SK-N-SH (cell line): ENCODE data around the gene RAB40C. TPM values are rescaled to one million over a fixed set of nuclear protein-coding genes. Genes with fewer than 3 reads are reported as not detected.

ENCODE experiments used
- CTCF ChIA-PET: fragments of 300-600, 350-600 bp; formaldehyde crosslinking; extraction: SDS; loops from one replicate; lab custom pipeline; 2021; lab: Yijun Ruan, JAX
- POLR2A ChIA-PET: fragments of 350-600 bp; sonication (Branson Sonifier 250); formaldehyde crosslinking; extraction: SDS; loops from one replicate; lab custom pipeline; 2020; ENCODE audit warnings: antibody characterized with exemption, inconsistent platforms; lab: Yijun Ruan, JAX
- DNase-seq: peaks from one replicate; pipeline ENCODE4 v3.0.0; 2012
- H2AFZ ChIP-seq: fragments of 200-600 bp; sonication (generic); 2 replicates; pipeline ENCODE4 v1.8.1; 2016; ENCODE audit warnings: antibody characterized with exemption, mild to moderate bottlenecking, low read depth
- H3F3A ChIP-seq: fragments of 200-600 bp; sonication (generic); replicated peaks from 2 replicates; pipeline ENCODE3; 2016; ENCODE audit warnings: antibody characterized with exemption, mild to moderate bottlenecking; ENCODE audit not compliant: insufficient read depth
- H3K27ac ChIP-seq, 2 experiments: fragments of 200-500 bp in 1 of 2; fragments of 200-600 bp in 1 of 2; sonication (Bioruptor generic) in 1 of 2; sonication (generic), shearing (Covaris generic) in 1 of 2; 2 replicates each; pipeline versions ENCODE4 v1.5.1 to v1.6.1; 2014 to 2016; ENCODE audit warnings: low read depth in 2 of 2, inconsistent platforms in 1 of 2, low read length in 1 of 2, mild to moderate bottlenecking in 1 of 2, mixed read lengths in 1 of 2
- H3K27me3 ChIP-seq: fragments of 200-600 bp; sonication (generic), shearing (Covaris generic); 2 replicates; pipeline ENCODE4 v1.6.1; 2016; ENCODE audit warnings: mixed run types; ENCODE audit not compliant: insufficient read depth
- H3K36me3 ChIP-seq, 2 experiments: fragments of 200-500 bp in 1 of 2; fragments of 200-600 bp in 1 of 2; sonication (Bioruptor generic) in 1 of 2; sonication (generic) in 1 of 2; replicated peaks in 1 of 2; 2 replicates each; pipeline versions ENCODE3 to v1.5.1; 2014 to 2016; ENCODE audit warnings: low read length in 1 of 2, mild to moderate bottlenecking in 1 of 2; ENCODE audit not compliant: insufficient read depth in 2 of 2, control insufficient read depth in 1 of 2
- H3K4me1 ChIP-seq, 2 experiments: fragments of 200-500 bp in 1 of 2; fragments of 200-600 bp in 1 of 2; sonication (Bioruptor generic) in 1 of 2; sonication (generic), shearing (Covaris generic) in 1 of 2; 2 replicates each; pipeline versions ENCODE4 v1.5.1 to v1.6.1; 2014 to 2016; ENCODE audit warnings: low read depth in 1 of 2, low read length in 1 of 2, mixed run types in 1 of 2; ENCODE audit not compliant: insufficient read depth in 2 of 2, control insufficient read depth in 1 of 2
- H3K4me2 ChIP-seq: fragments of 200-600 bp; sonication (generic), shearing (Covaris generic); 2 replicates; pipeline ENCODE4 v1.6.1; 2017; ENCODE audit warnings: mixed run types
- H3K4me3 ChIP-seq, 2 experiments: fragments of 200-500 bp in 1 of 2; fragments of 200-600 bp in 1 of 2; sonication (Bioruptor generic) in 1 of 2; sonication (generic), shearing (Covaris generic) in 1 of 2; 2 replicates each; pipeline versions ENCODE4 v1.5.1 to v1.8.1; 2014 to 2016; ENCODE audit warnings: low read depth in 2 of 2, inconsistent platforms in 1 of 2, low read length in 1 of 2, mild to moderate bottlenecking in 1 of 2, mixed read lengths in 1 of 2, moderate library complexity in 1 of 2
- H3K79me2 ChIP-seq: fragments of 200-600 bp; sonication (generic); 2 replicates; pipeline ENCODE4 v1.8.1; 2017; ENCODE audit warnings: mild to moderate bottlenecking; ENCODE audit not compliant: insufficient read depth
- H3K9ac ChIP-seq: fragments of 200-600 bp; sonication (generic); 2 replicates; pipeline ENCODE4 v1.6.1; 2017; ENCODE audit warnings: mixed run types
- H3K9me2 ChIP-seq: fragments of 200-600 bp; sonication (generic); 2 replicates; pipeline ENCODE4 v1.6.1; 2017; ENCODE audit warnings: mixed run types
- H3K9me3 ChIP-seq: fragments of 200-600 bp; sonication (generic); 2 replicates; pipeline ENCODE4 v1.6.1; 2017; ENCODE audit warnings: mixed run types, mild to moderate bottlenecking, moderate library complexity
- H4K20me1 ChIP-seq: fragments of 200-600 bp; sonication (generic); 2 replicates; pipeline ENCODE4 v1.6.1; 2017; ENCODE audit warnings: mild to moderate bottlenecking, mixed run types; ENCODE audit not compliant: insufficient read depth
- CHD2 ChIP-seq: fragments of 150-350 bp; IDR thresholded peaks from 2 replicates; pipeline ENCODE4 v1.6.1; 2018; ENCODE audit warnings: low read length; ENCODE audit not compliant: partially characterized antibody
- EP300 ChIP-seq, 2 experiments: IDR thresholded peaks; 2 replicates each; pipeline versions ENCODE4 v1.4.0 to v1.6.1; 2012; ENCODE audit warnings: borderline replicate concordance in 1 of 2, low read depth in 1 of 2, low read length in 1 of 2
- EZH2phosphoT487 ChIP-seq: fragments of 200-600 bp; sonication (generic); IDR thresholded peaks from 2 replicates; pipeline ENCODE4 v1.6.1; 2017; ENCODE audit warnings: low read depth, mixed run types, mild to moderate bottlenecking, antibody characterized with exemption, moderate library complexity, borderline replicate concordance
- FOSL2 ChIP-seq: IDR thresholded peaks from 2 replicates; pipeline ENCODE4 v1.4.0; 2012; ENCODE audit warnings: low read depth, mild to moderate bottlenecking, moderate library complexity, borderline replicate concordance
- GATA2 ChIP-seq: sonication (generic); formaldehyde crosslinking; IDR thresholded peaks from 2 replicates; pipeline ENCODE4 v1.5.0; 2020; ENCODE audit warnings: mild to moderate bottlenecking, missing genetic modification reagents
- JUND ChIP-seq: IDR thresholded peaks from 2 replicates; pipeline ENCODE4 v1.4.0; 2012
- MXI1 ChIP-seq: IDR thresholded peaks from 2 replicates; pipeline ENCODE4 v1.6.1; 2012; ENCODE audit warnings: mild to moderate bottlenecking, low read depth, low read length, improper control_type of control experiment
- NRF1 ChIP-seq: IDR thresholded peaks from 2 replicates; pipeline ENCODE4 v1.6.1; 2012; ENCODE audit warnings: low read depth, mild to moderate bottlenecking, low read length
- RCOR1 ChIP-seq: fragments of 150-350 bp; IDR thresholded peaks from 2 replicates; pipeline ENCODE4 v1.6.1; 2017; ENCODE audit warnings: antibody characterized with exemption, low read length
- RXRA ChIP-seq: IDR thresholded peaks from 2 replicates; pipeline ENCODE4 v1.4.0; 2012; ENCODE audit warnings: low read depth, mild to moderate bottlenecking, borderline replicate concordance
- TAF1 ChIP-seq: IDR thresholded peaks from 2 replicates; pipeline ENCODE4 v1.6.1; 2012; ENCODE audit warnings: low read depth, mild to moderate bottlenecking, low read length, moderate library complexity, borderline replicate concordance
- TEAD4 ChIP-seq: IDR thresholded peaks from 2 replicates; pipeline ENCODE4 v1.4.0; 2012; ENCODE audit warnings: mild to moderate bottlenecking, borderline replicate concordance; ENCODE audit not compliant: insufficient read depth
- WGBS: methylation state at CpG from one replicate; pipeline ENCODE4 v1.1.6; 2017; ENCODE audit warnings: low lambda C conversion rate; 5-methylcytosine and 5-hydroxymethylcytosine counted together
- polyA plus RNA-seq, 3 experiments: library from polyadenylated mRNA; depleted of rRNA; stranded (reverse); fragments of >200 nt; gene quantifications; 2 replicates each; pipeline ENCODE4 v1.2.3, GENCODE V29; 2012
- TF ChIP-seq, protein P1 (sequence below): fragments of 150-350 bp; IDR thresholded peaks from 2 replicates; pipeline ENCODE4 v1.6.1; 2016; ENCODE audit warnings: mild to moderate bottlenecking, low read depth, low read length
- TF ChIP-seq, protein P2 (sequence below): IDR thresholded peaks from 2 replicates; pipeline ENCODE4 v1.4.0; 2012; ENCODE audit warnings: low read depth, borderline replicate concordance
- TF ChIP-seq, protein P3 (sequence below): IDR thresholded peaks from 2 replicates; pipeline ENCODE4; 2012
- TF ChIP-seq, protein P4 (sequence below): fragments of 150-350 bp; IDR thresholded peaks from 2 replicates; pipeline ENCODE4 v1.6.1; 2017; ENCODE audit warnings: antibody characterized with exemption, low read length, low read depth, borderline replicate concordance

Gene RAB40C
- polyA plus RNA-seq, 1 of the 3 experiments (the other 2 are of a cell fraction) = 13.0 TPM

DNA sequence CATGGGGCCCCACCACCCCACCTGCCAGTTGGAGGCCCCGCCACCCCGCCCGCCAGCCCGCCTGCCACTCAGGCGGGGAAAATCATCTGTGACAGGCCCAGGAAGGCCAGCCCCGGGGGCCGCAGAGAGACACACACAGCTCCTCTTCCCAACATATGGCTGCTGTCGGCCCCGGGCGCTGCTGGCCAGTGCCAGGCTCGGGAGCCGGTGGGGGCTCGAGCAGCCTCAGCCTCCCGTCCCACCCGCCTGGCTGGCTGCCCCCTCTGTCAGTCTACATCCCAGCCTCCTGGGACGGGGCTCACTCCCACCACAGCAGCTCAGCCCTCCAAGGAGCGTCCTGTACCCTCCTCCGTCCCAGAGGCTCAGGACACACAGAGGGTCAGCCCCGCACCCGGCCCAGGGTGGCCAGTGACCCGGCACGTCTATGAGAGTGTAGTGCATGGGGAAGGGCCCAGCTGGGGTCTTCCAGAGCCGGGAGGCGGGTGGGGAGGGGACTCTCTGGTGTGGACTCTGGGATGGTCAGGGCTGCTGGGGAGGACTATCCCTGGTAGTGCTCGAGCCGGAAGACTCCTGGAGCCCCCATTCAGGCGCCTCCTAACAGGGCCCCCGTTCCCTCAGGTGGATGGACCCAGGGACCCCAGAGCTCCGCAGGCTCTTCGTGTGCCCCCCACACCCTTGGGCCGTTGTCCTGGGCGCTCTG lies 33.2 kb upstream of the RAB40C start:
- 73% methylated on average over 3 of the region's 32 CpGs for WGBS
- Histone ChIP-seq H2AFZ (no peak overlapping the region), H3K9me2 (no peaks in the 10 kb centered on the region), H3K36me3 (peaks cover 0 to 8% of the 10 kb centered on the region in 2 experiments), H3K79me2 (no peaks in the 10 kb centered on the region), H3K4me3 (no peak overlapping the region), H3K27ac (no peak overlapping the region), H3F3A (peaks cover 2% of the 10 kb centered on the region), H3K4me2 (no peak overlapping the region), H3K27me3 (peaks cover 24% of the 10 kb centered on the region), H3K4me1 (peaks cover 0 to 9% of the 10 kb centered on the region in 2 experiments; a peak in 1 of 4 replicates), H3K9me3 (no peaks in the 10 kb centered on the region), H3K9ac (no peak overlapping the region), H4K20me1 (no peaks in the 10 kb centered on the region)
- CTCF ChIA-PET = interaction anchor here (1.1 to 2.1 kb wide), 3 partner anchors 9 to 159 kb away, joined by 3 to 7 read pairs (median 6); no protein-coding TSS in a partner anchor
- peak; percentile 76 for DNase-seq
- POLR2A ChIA-PET = interaction anchor here (2.3 kb wide), 1 partner anchor 9 kb away, joined by 12 read pairs; the partner anchor contains the start of gene NHLRC4
- TF ChIP-seq EZH2phosphoT487 (no peak), TEAD4 (no peak), MXI1 (no peak), RCOR1 (no peak), NRF1 (no peak), RXRA (no peak), FOSL2 (no peak), GATA2 (CRISPR knock-in tag) (no peak), EP300 (IDR thresholded peaks at IDR 0.05; ENCODE audit: borderline replicate concordance in 1 of 2, low read depth in 1 of 2, low read length in 1 of 2) (no peak), TAF1 (no peak), CHD2 (no peak), JUND (no peak)
- TF ChIP-seq, protein P1, sequence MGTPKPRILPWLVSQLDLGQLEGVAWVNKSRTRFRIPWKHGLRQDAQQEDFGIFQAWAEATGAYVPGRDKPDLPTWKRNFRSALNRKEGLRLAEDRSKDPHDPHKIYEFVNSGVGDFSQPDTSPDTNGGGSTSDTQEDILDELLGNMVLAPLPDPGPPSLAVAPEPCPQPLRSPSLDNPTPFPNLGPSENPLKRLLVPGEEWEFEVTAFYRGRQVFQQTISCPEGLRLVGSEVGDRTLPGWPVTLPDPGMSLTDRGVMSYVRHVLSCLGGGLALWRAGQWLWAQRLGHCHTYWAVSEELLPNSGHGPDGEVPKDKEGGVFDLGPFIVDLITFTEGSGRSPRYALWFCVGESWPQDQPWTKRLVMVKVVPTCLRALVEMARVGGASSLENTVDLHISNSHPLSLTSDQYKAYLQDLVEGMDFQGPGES = no peak
- TF ChIP-seq, protein P2, sequence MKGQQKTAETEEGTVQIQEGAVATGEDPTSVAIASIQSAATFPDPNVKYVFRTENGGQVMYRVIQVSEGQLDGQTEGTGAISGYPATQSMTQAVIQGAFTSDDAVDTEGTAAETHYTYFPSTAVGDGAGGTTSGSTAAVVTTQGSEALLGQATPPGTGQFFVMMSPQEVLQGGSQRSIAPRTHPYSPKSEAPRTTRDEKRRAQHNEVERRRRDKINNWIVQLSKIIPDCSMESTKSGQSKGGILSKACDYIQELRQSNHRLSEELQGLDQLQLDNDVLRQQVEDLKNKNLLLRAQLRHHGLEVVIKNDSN = no peak
- TF ChIP-seq, protein P3, sequence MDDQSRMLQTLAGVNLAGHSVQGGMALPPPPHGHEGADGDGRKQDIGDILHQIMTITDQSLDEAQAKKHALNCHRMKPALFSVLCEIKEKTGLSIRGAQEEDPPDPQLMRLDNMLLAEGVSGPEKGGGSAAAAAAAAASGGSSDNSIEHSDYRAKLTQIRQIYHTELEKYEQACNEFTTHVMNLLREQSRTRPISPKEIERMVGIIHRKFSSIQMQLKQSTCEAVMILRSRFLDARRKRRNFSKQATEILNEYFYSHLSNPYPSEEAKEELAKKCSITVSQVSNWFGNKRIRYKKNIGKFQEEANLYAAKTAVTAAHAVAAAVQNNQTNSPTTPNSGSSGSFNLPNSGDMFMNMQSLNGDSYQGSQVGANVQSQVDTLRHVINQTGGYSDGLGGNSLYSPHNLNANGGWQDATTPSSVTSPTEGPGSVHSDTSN = no peak
- TF ChIP-seq, protein P4, sequence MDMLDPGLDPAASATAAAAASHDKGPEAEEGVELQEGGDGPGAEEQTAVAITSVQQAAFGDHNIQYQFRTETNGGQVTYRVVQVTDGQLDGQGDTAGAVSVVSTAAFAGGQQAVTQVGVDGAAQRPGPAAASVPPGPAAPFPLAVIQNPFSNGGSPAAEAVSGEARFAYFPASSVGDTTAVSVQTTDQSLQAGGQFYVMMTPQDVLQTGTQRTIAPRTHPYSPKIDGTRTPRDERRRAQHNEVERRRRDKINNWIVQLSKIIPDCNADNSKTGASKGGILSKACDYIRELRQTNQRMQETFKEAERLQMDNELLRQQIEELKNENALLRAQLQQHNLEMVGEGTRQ = no peak
